Right lobe of liver (tissue), 6 donors: ENCODE data around the gene PRKAR2B. TPM values are rescaled to one million over a fixed set of nuclear protein-coding genes. Genes with fewer than 3 reads are reported as not detected.

Source experiments
- ATAC-seq, 4 donors: fragments of 200-7000 bp; cut with Tn5 transposase; one replicate each; pipeline ENCODE4 v1.9.1; 2020; ENCODE audit warnings: mild to moderate bottlenecking in 4 of 4, moderate library complexity in 4 of 4
- DNase-seq, 3 donors: peaks; one replicate each; pipeline ENCODE4 v3.0.0-alpha.2; 2020
- H3K27ac ChIP-seq, 3 donors: fragments of 200-600 bp; one replicate each; pipeline ENCODE4 v1.8.0; 2022
- H3K27me3 ChIP-seq, 2 donors: fragments of 200-600 bp; one replicate each; pipeline ENCODE4 v1.8.0; 2022
- H3K36me3 ChIP-seq, 4 donors: fragments of 200-600 bp; sonication (generic) in 1 of 4; one replicate each; pipeline versions ENCODE4 v1.5.1 to v1.8.0; 2017 to 2022; ENCODE audit warnings: control low read depth in 1 of 4
- H3K4me1 ChIP-seq, 4 donors: fragments of 200-600 bp; sonication (generic) in 1 of 4; one replicate each; pipeline versions ENCODE4 v1.5.1 to v1.8.0; 2017 to 2022; ENCODE audit warnings: control low read depth in 1 of 4
- H3K4me3 ChIP-seq, 3 donors: fragments of 200-600 bp; one replicate each; pipeline ENCODE4 v1.8.0; 2022
- H3K9me3 ChIP-seq, 4 donors: fragments of 200-600 bp; sonication (generic) in 1 of 4; one replicate each; pipeline versions ENCODE4 v1.5.1 to v1.8.0; 2017 to 2022; ENCODE audit warnings: control low read depth in 1 of 4
- POLR2A ChIP-seq: fragments of 450-650 bp; IDR thresholded peaks from one replicate; pipeline ENCODE4 v1.6.1; 2017; ENCODE audit warnings: antibody characterized with exemption, mild to moderate bottlenecking
- WGBS: methylation state at CpG from one replicate; pipeline ENCODE4 v1.1.6; 2018; ENCODE audit warnings: low coverage, low lambda C conversion rate; ENCODE audit not compliant: insufficient coverage; ENCODE audit errors: missing lambda C conversion rate; 5-methylcytosine and 5-hydroxymethylcytosine counted together
- intact Hi-C, 2 donors: fragments of 100-400 bp; cut with DNase I; formaldehyde crosslinking; loops; one replicate each; pipeline versions ENCODE4 v1.11.2 to v1.14.1; 2022
- total RNA-seq, 6 experiments: library from RNA; depleted of rRNA in 2 of 6; stranded (reverse); fragments of >200 nt in 2 of 6; fragmentation: NEBNext Ultra II Directional in 3 of 6; extraction: Animal tissue kit (Norgen Biotek cat#: 25700) in 3 of 6; gene quantifications; one replicate each; pipeline versions ENCODE4 v1.1.0 to v1.2.4, GENCODE V29; 2016 to 2023
- TF ChIP-seq, protein P1 (sequence below), 4 donors: fragments of 200-600 bp in 3 of 4; fragments of 450-650 bp in 1 of 4; IDR thresholded peaks; one replicate each; pipeline versions ENCODE4 v1.5.1 to v1.8.0; 2016 to 2022; ENCODE audit warnings: antibody characterized with exemption in 4 of 4, mild to moderate bottlenecking in 2 of 4
- donor health status: DM: no; HTN: yes; CAD: no.
- donor health status: DM: no; HTN: no; CAD: no.
- donor health status: DM: no; HTN: no; CAD: no.
- donor health status: DM: no; HTN: yes; CAD: no.
- donor health status: DM: no; HTN: yes; CAD: no.

The PRKAR2B gene
- total RNA-seq, 6 experiments from 2014 or later, result 1.4 to 2.9 (median 1.8) TPM

GRCh38 chr7:107007892-107008287 lies 36.6 kb upstream of the PRKAR2B start:
- TF ChIP-seq POLR2A, result no peak
- TF ChIP-seq, protein P1, sequence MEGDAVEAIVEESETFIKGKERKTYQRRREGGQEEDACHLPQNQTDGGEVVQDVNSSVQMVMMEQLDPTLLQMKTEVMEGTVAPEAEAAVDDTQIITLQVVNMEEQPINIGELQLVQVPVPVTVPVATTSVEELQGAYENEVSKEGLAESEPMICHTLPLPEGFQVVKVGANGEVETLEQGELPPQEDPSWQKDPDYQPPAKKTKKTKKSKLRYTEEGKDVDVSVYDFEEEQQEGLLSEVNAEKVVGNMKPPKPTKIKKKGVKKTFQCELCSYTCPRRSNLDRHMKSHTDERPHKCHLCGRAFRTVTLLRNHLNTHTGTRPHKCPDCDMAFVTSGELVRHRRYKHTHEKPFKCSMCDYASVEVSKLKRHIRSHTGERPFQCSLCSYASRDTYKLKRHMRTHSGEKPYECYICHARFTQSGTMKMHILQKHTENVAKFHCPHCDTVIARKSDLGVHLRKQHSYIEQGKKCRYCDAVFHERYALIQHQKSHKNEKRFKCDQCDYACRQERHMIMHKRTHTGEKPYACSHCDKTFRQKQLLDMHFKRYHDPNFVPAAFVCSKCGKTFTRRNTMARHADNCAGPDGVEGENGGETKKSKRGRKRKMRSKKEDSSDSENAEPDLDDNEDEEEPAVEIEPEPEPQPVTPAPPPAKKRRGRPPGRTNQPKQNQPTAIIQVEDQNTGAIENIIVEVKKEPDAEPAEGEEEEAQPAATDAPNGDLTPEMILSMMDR (IDR thresholded peaks at IDR 0.05), result no peak
- 39% methylated on average over 2 of the region's 2 CpGs for WGBS

DNA sequence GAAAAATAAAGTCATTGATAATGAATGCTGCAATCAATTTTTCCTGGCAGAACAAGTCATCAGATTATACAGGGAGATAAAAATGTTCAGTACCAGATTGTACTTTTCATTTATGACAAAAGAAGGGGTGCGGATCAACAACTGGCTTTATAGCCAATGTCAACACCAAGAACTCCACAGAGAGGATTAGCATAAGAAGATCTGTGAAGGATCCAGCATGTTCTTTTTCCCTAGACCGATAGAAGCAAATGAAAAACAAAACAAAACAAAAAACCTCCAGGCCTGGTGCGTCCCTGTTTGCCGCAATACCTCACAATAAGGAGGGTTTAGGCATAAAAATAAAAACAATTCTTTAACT lies 34.7 kb upstream of the PRKAR2B start:
- TF ChIP-seq POLR2A, result no peak
- TF ChIP-seq, protein P1 (IDR thresholded peaks at IDR 0.05), result no peak
- H3K27me3 ChIP-seq, result no peaks in the 10 kb centered on the region
- H3K9me3 ChIP-seq, result no peaks in the 10 kb centered on the region
- DNase-seq (no peak), ATAC-seq (no peak)
- no peak overlapping the region for H3K27ac ChIP-seq
- 80% methylated on average over 4 of the region's 4 CpGs for WGBS
- H3K4me3 ChIP-seq, result no peak overlapping the region
- no peaks in the 10 kb centered on the region for H3K4me1 ChIP-seq
- no peaks in the 10 kb centered on the region for H3K36me3 ChIP-seq
- intact Hi-C loops, result no loop called here

More at GRCh38 chr7:107007892-107008287, 36.6 kb upstream of the PRKAR2B start:
- intact Hi-C loops, result no loop called here
- H3K27ac ChIP-seq, result no peak overlapping the region
- H3K4me3 ChIP-seq, result no peak overlapping the region
- H3K27me3 ChIP-seq, result no peaks in the 10 kb centered on the region
- no peak for DNase-seq
- no peaks in the 10 kb centered on the region for H3K4me1 ChIP-seq
- no peaks in the 10 kb centered on the region for H3K36me3 ChIP-seq
- ATAC-seq, result no peak
- no peaks in the 10 kb centered on the region for H3K9me3 ChIP-seq

DNA sequence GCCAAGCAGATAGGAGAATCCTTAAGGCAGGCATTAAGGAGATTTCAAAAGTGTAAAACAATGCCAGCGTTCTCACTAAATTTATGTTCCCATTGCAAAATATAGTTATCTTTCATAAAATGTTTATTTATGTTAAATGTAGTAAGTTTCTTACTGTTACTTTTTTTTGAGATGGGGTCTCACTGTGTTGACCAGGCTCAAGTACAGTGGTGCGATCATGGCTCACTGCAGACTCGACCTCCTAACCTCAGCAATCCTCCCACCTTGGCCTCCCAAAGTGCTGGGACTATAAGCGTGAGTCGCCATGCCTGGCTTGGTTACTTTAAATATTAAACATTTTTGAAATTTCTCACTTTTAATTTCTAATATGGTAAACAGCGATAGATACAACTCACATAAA lies 31.8 kb upstream of the PRKAR2B start:
- H3K27ac ChIP-seq, result no peak overlapping the region
- H3K27me3 ChIP-seq, result no peaks in the 10 kb centered on the region
- no peak overlapping the region for H3K4me3 ChIP-seq
- no peaks in the 10 kb centered on the region for H3K36me3 ChIP-seq
- TF ChIP-seq, protein P1 (IDR thresholded peaks at IDR 0.05), result no peak
- TF ChIP-seq POLR2A, result no peak
- no peaks in the 10 kb centered on the region for H3K9me3 ChIP-seq
- WGBS, result 68% methylated on average over 6 of the region's 6 CpGs
- DNase-seq (no peak), ATAC-seq (no peak)
- intact Hi-C loops, result no loop called here
- no peaks in the 10 kb centered on the region for H3K4me1 ChIP-seq

DNA sequence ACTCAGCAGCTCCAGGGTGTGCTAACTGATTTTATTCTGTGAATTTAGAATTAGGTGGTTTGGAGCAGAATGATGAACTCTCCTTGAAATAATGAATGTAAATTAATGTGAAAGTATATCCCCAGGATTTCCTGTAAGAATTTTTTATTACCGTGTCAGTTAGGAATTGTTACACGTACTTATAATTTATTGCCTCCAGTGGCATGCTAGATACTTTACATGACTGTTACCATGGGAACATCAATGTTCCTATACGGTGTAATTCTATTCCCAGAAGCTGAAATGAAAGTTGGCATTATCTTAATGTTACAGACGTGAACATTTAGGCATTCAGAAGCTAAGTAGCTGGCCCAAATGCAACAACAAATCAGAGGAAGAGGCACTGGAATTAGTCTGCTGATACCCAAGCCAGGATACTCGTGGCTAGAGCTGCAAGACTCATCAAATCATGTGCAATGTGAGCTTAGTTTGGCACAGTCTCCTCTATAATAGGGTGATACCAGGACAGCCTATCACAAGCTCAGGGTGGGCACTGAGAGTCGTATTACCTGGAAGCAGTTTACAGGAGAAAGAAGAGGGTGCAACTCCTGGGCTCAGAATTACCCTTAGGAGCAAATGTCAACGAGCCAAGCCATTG lies 30.0 kb upstream of the PRKAR2B start:
- H3K27ac ChIP-seq, result no peak overlapping the region
- no peak for ATAC-seq
- TF ChIP-seq, protein P1 (IDR thresholded peaks at IDR 0.05), result no peak
- no peak for TF ChIP-seq POLR2A
- H3K4me1 ChIP-seq, result no peaks in the 10 kb centered on the region
- intact Hi-C loops, result no loop called here
- H3K4me3 ChIP-seq, result no peak overlapping the region
- WGBS, result 39% methylated on average over 7 of the region's 7 CpGs
- H3K27me3 ChIP-seq, result no peaks in the 10 kb centered on the region
- DNase-seq, result no peak
- H3K36me3 ChIP-seq, result no peaks in the 10 kb centered on the region
- no peaks in the 10 kb centered on the region for H3K9me3 ChIP-seq

DNA sequence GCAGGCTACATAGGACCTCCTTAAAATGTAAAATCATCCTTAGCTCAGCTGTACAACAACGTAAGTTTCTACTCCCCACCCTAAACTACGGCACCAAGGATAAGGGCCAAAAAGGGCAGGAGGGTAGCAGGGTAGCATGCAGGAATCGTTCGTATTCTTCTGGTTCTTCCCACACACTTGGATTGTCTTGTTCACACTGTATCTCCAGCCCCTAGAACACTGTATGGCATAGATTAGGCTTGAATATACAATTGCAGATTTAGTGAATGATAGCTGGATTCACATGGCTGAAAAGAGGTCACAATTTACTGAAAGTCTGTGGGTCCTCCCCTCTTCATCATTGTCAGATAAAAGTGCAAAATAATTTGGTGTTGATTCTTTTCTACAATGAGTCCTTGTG lies 28.2 kb upstream of the PRKAR2B start:
- no peak for TF ChIP-seq POLR2A
- TF ChIP-seq, protein P1 (IDR thresholded peaks at IDR 0.05), result no peak
- no peak for ATAC-seq
- no peaks in the 10 kb centered on the region for H3K27me3 ChIP-seq
- 53% methylated on average over 4 of the region's 4 CpGs for WGBS
- no peaks in the 10 kb centered on the region for H3K4me1 ChIP-seq
- H3K27ac ChIP-seq, result no peak overlapping the region
- DNase-seq, result no peak
- no peak overlapping the region for H3K4me3 ChIP-seq
- intact Hi-C loops, result no loop called here
- no peaks in the 10 kb centered on the region for H3K36me3 ChIP-seq
- H3K9me3 ChIP-seq, result no peaks in the 10 kb centered on the region
